Measurements from ENCODE around the gene TNFRSF21.

Gene TNFRSF21

DNA sequence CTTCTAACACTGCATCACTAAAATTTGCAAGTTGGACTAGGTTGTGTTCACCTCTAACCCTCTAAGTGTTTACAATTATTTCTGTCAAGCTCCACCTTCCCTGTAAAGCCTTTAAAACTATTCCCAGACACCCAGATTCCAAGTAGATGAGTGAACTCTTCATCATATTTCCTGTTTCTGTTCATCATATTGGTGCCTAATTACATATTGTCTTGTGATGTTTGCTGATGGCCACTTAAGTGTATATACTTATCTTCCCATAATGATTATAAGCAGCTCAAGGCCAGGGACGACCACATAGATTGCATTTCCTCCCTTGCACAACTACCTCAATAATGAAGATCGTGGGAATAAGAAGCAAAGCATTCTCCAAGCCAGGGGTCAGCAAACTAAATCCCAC lies 16.8 kb downstream of the TNFRSF21 start:
- Histone ChIP-seq H3K4me3 (ENCODE audit: low read depth in 1 of 2, low read length in 2 of 2) (no peak overlapping the region), H3K27me3 (ENCODE audit: control insufficient read depth in 1 of 2, insufficient read depth in 2 of 2, low read length in 2 of 2) (no peaks in the 10 kb centered on the region), H3K9ac (ENCODE audit: low read depth in 1 of 2, low read length in 2 of 2) (no peak overlapping the region), H3K27ac (ENCODE audit: low read depth, low read length) (no peak overlapping the region), H3K36me3 (ENCODE audit: control insufficient read depth in 1 of 2, insufficient read depth in 2 of 2, low read length in 2 of 2) (no peaks in the 10 kb centered on the region), H3K4me1 (ENCODE audit: control insufficient read depth in 1 of 2, insufficient read depth in 2 of 2, low read length in 2 of 2) (no peaks in the 10 kb centered on the region), H3K9me3 (ENCODE audit: control insufficient read depth in 1 of 2, low read length in 2 of 2) (no peaks in the 10 kb centered on the region)

DNA sequence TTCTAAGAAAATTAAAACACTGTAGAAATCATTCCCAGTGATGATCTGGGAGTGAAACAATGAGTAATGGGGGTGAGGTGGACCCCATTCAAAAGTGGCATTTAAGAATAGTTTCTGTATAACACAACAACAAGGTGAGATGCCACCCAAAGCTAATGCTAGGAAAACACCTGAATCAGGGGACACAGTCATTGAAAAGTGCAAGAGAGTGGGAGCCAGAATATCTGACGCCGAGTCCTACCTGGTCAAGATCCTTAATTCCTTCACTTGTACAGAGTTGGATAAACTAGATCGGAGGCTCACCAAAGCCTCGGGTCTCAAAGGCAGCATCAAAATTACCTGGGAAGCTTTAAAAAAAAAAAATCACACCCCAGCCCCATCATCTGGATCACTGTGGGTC lies 17.7 kb downstream of the TNFRSF21 start:
- Histone ChIP-seq H3K27me3 (ENCODE audit: control insufficient read depth in 1 of 2, insufficient read depth in 2 of 2, low read length in 2 of 2) (no peaks in the 10 kb centered on the region), H3K36me3 (ENCODE audit: control insufficient read depth in 1 of 2, insufficient read depth in 2 of 2, low read length in 2 of 2) (no peaks in the 10 kb centered on the region), H3K9me3 (ENCODE audit: control insufficient read depth in 1 of 2, low read length in 2 of 2) (no peaks in the 10 kb centered on the region), H3K4me3 (ENCODE audit: low read depth in 1 of 2, low read length in 2 of 2) (no peak overlapping the region), H3K27ac (ENCODE audit: low read depth, low read length) (no peak overlapping the region), H3K9ac (ENCODE audit: low read depth in 1 of 2, low read length in 2 of 2) (no peak overlapping the region), H3K4me1 (ENCODE audit: control insufficient read depth in 1 of 2, insufficient read depth in 2 of 2, low read length in 2 of 2) (no peaks in the 10 kb centered on the region)

DNA sequence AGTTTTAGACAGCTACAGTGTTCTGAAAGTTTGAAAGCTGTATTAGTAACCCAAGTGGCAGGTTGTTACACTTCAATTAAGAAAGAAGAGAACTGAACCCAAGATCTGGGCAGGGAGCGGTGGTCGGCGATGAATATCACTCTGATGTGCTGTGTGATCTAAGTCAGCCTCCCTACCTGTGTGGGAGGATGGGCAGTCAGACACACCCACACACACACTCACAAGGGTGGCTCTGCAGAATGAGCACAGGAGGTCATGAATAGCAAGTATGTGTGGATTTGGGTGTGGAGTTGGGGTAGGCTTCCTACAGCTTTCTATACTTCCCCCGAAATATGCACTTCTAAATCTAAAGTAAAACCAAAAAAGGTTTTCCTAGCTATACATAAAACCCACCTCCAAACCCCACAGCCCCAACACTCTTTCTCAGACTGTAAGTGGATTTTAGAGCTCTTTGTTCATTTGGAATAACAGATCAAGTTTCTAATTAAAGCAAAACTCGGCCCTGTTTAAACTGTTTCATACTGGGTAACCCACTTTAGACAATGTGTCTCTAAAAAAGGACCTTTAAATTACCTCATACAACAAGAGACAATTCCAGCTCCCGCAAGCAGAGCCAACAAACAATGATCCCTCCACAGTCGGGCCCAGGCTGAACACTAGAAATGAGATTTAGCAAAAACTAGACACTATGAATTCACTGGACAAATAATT lies 19.4 kb downstream of the TNFRSF21 start:
- Histone ChIP-seq H3K27ac (ENCODE audit: low read depth, low read length) (no peak overlapping the region), H3K9me3 (ENCODE audit: control insufficient read depth in 1 of 2, low read length in 2 of 2) (no peaks in the 10 kb centered on the region), H3K9ac (ENCODE audit: low read depth in 1 of 2, low read length in 2 of 2) (no peak overlapping the region), H3K4me3 (ENCODE audit: low read depth in 1 of 2, low read length in 2 of 2) (no peak overlapping the region), H3K4me1 (ENCODE audit: control insufficient read depth in 1 of 2, insufficient read depth in 2 of 2, low read length in 2 of 2) (no peaks in the 10 kb centered on the region), H3K36me3 (ENCODE audit: control insufficient read depth in 1 of 2, insufficient read depth in 2 of 2, low read length in 2 of 2) (peaks cover 4 to 11% of the 10 kb centered on the region in 2 donors), H3K27me3 (ENCODE audit: control insufficient read depth in 1 of 2, insufficient read depth in 2 of 2, low read length in 2 of 2) (no peaks in the 10 kb centered on the region)

DNA sequence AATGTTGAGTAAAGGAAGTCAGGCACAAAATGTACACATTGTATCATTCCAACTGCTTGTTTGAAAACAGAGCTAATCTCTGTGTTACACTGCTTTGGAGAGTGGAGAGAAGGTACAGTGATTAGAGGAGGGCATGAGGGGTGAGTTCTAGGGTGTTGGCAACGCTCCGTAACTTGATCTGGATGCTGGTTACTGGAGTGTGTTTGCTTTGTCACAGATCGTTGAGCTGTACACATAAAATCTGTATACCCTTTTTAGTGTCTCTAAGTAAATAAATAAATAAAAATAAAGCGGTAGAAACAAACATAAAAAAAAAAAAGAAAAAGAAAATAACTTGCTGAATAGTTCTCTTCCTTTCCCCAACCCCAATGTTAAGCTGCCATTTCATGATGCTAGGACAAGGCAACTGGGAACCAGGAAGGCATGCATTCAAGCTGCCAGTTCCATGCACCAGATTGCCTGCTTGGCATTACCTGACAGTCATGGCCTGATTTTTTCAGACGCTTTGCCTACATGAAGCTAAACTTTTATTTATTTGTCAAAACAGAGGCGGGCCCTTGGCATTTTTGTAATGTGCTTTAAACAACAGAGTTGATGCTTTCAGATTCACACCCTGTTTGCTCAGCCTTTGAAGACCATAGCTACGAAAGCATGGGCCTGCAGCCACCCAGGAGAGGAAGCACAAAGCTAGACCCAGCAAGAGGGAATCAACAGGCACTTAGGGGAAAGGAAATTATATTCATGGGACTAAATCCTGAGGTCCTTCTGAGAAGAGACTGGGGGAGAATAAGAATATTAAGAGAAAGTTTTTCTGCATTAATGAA lies 21.2 kb downstream of the TNFRSF21 start:
- no peaks in the 10 kb centered on the region for H3K27me3 ChIP-seq (ENCODE audit: control insufficient read depth in 1 of 2, insufficient read depth in 2 of 2, low read length in 2 of 2)
- no peaks in the 10 kb centered on the region for H3K4me1 ChIP-seq (ENCODE audit: control insufficient read depth in 1 of 2, insufficient read depth in 2 of 2, low read length in 2 of 2)
- H3K4me3 ChIP-seq (ENCODE audit: low read depth in 1 of 2, low read length in 2 of 2): no peak overlapping the region
- no peaks in the 10 kb centered on the region for H3K9me3 ChIP-seq (ENCODE audit: control insufficient read depth in 1 of 2, low read length in 2 of 2)
- H3K36me3 ChIP-seq (ENCODE audit: control insufficient read depth in 1 of 2, insufficient read depth in 2 of 2, low read length in 2 of 2): peaks cover 4 to 14% of the 10 kb centered on the region in 2 donors
- H3K9ac ChIP-seq (ENCODE audit: low read depth in 1 of 2, low read length in 2 of 2): no peak overlapping the region
- no peak overlapping the region for H3K27ac ChIP-seq (ENCODE audit: low read depth, low read length)

DNA sequence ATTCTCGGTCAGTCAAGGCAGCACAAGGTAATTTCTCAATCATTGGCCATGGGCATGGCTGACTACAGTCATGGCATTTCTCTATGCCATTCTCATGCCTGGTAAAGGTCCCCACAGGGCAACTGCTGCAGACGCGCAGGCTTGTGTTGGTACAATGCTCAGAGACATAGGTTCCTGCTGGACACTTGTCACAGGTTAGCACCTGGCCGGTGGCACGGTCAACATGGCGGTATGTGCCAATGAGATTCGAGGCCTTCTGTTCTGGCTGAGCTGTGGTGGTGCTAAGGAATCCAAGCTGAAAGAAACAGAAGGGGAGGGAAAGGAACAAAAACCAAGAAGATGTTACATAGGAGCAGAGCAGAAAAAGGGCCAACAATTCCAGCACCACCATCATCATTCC lies 23.4 kb downstream of the TNFRSF21 start:
- H3K9me3 ChIP-seq (ENCODE audit: control insufficient read depth in 1 of 2, low read length in 2 of 2): no peaks in the 10 kb centered on the region
- H3K36me3 ChIP-seq (ENCODE audit: control insufficient read depth in 1 of 2, insufficient read depth in 2 of 2, low read length in 2 of 2): peaks cover 4 to 14% of the 10 kb centered on the region in 2 donors
- no peak overlapping the region for H3K9ac ChIP-seq (ENCODE audit: low read depth in 1 of 2, low read length in 2 of 2)
- no peak overlapping the region for H3K27ac ChIP-seq (ENCODE audit: low read depth, low read length)
- H3K4me1 ChIP-seq (ENCODE audit: control insufficient read depth in 1 of 2, insufficient read depth in 2 of 2, low read length in 2 of 2): no peaks in the 10 kb centered on the region
- no peaks in the 10 kb centered on the region for H3K27me3 ChIP-seq (ENCODE audit: control insufficient read depth in 1 of 2, insufficient read depth in 2 of 2, low read length in 2 of 2)
- H3K4me3 ChIP-seq (ENCODE audit: low read depth in 1 of 2, low read length in 2 of 2): no peak overlapping the region

DNA sequence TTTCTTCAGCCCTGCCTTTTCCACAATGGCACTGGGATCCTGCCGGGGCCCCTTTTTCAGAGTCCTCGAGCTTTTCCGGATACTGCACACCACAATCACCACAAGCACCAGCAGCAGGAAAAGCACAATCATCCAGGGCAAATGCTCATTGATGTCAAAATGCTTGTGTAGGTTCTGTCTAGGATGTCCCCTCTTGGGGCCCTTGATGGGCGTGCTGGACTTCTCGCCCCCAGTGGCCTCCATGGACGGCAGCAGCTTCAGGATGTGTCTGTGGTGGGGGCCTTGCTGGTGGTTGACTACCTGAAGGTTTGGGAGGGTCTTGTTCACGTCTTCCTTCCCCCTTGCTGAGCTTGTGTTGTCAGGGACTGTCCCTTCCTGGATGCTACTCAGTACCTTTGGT lies 25.7 kb downstream of the TNFRSF21 start:
- peaks cover 4 to 14% of the 10 kb centered on the region in 2 donors for H3K36me3 ChIP-seq (ENCODE audit: control insufficient read depth in 1 of 2, insufficient read depth in 2 of 2, low read length in 2 of 2)
- H3K4me3 ChIP-seq (ENCODE audit: low read depth in 1 of 2, low read length in 2 of 2): no peak overlapping the region
- H3K27ac ChIP-seq (ENCODE audit: low read depth, low read length): no peak overlapping the region
- H3K27me3 ChIP-seq (ENCODE audit: control insufficient read depth in 1 of 2, insufficient read depth in 2 of 2, low read length in 2 of 2): no peaks in the 10 kb centered on the region
- no peak overlapping the region for H3K9ac ChIP-seq (ENCODE audit: low read depth in 1 of 2, low read length in 2 of 2)
- no peaks in the 10 kb centered on the region for H3K9me3 ChIP-seq (ENCODE audit: control insufficient read depth in 1 of 2, low read length in 2 of 2)
- H3K4me1 ChIP-seq (ENCODE audit: control insufficient read depth in 1 of 2, insufficient read depth in 2 of 2, low read length in 2 of 2): peaks cover 0 to under 1% of the 10 kb centered on the region in 2 donors

DNA sequence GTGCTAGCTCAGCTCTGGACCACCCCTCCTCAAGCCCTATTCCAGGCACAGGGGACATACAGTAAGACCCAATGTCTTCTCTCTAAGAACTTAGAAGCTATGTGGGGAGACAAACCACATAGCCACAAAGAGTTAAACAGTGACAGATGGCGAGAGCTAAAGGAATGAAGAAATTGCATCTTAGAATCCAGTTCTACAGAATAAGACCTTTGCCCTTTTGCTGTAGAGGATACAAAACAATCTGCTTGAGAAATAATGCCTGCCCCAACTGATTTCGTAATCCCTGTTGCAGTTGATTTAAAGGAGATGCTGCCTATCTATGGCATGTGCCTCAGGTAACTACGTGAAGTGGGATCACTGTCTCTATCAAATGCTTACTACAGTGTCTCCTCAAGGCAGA lies 31.2 kb downstream of the TNFRSF21 start:
- Histone ChIP-seq H3K9ac (ENCODE audit: low read depth in 1 of 2, low read length in 2 of 2) (no peak overlapping the region), H3K4me1 (ENCODE audit: control insufficient read depth in 1 of 2, insufficient read depth in 2 of 2, low read length in 2 of 2) (peaks cover 4 to 6% of the 10 kb centered on the region in 2 donors), H3K9me3 (ENCODE audit: control insufficient read depth in 1 of 2, low read length in 2 of 2) (no peaks in the 10 kb centered on the region), H3K27me3 (ENCODE audit: control insufficient read depth in 1 of 2, insufficient read depth in 2 of 2, low read length in 2 of 2) (no peaks in the 10 kb centered on the region), H3K36me3 (ENCODE audit: control insufficient read depth in 1 of 2, insufficient read depth in 2 of 2, low read length in 2 of 2) (peaks cover 0 to 3% of the 10 kb centered on the region in 2 donors), H3K27ac (ENCODE audit: low read depth, low read length) (no peak overlapping the region), H3K4me3 (ENCODE audit: low read depth in 1 of 2, low read length in 2 of 2) (no peak overlapping the region)

DNA sequence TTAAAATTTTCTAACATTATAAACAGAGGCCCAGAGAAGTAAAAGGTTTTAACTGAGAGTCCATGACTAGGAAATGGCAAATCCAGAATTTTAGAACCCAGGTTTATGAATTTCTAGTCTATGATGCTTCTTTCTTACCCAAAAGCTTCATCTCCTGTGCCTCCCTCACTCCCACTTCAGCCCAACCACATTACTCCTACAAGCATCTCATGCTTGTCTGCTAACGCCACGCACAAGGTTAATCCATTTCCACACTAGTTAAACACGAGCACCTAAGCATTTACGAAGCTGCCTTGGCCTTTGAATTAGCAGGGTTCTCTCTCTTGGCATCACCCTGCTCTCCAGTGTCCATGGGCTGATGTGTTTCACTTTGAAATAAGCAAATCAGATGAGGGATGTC lies 32.0 kb downstream of the TNFRSF21 start:
- H3K27ac ChIP-seq (ENCODE audit: low read depth, low read length): no peak overlapping the region

DNA sequence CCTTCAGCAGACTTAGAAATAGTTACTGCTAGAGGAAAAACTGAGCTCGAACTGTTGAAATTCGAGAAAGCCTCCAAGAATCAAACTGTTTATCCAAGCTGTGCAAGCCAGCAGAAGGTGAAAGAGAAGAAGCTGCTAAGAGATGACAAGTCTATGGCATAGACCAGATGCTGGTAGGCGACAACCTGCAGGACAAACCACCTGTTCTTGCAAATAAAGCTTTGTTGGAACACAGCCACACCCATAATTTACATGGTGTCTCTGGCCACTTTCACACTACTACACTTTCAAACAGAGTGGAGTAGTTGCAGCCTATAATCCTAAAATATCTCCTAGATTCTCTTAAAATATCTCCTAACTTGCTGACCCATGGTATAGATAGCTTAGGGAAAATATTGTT lies 33.3 kb downstream of the TNFRSF21 start:
- H3K27ac ChIP-seq (ENCODE audit: low read depth, low read length): no peak overlapping the region

More for the DNA sequence above, 32.0 kb downstream of the TNFRSF21 start:
- Histone ChIP-seq H3K36me3 (ENCODE audit: control insufficient read depth in 1 of 2, insufficient read depth in 2 of 2, low read length in 2 of 2) (peaks cover 0 to 3% of the 10 kb centered on the region in 2 donors), H3K4me1 (ENCODE audit: control insufficient read depth in 1 of 2, insufficient read depth in 2 of 2, low read length in 2 of 2) (peaks cover 4 to 6% of the 10 kb centered on the region in 2 donors), H3K9me3 (ENCODE audit: control insufficient read depth in 1 of 2, low read length in 2 of 2) (no peaks in the 10 kb centered on the region), H3K4me3 (ENCODE audit: low read depth in 1 of 2, low read length in 2 of 2) (no peak overlapping the region), H3K27me3 (ENCODE audit: control insufficient read depth in 1 of 2, insufficient read depth in 2 of 2, low read length in 2 of 2) (no peaks in the 10 kb centered on the region), H3K9ac (ENCODE audit: low read depth in 1 of 2, low read length in 2 of 2) (no peak overlapping the region)

DNA sequence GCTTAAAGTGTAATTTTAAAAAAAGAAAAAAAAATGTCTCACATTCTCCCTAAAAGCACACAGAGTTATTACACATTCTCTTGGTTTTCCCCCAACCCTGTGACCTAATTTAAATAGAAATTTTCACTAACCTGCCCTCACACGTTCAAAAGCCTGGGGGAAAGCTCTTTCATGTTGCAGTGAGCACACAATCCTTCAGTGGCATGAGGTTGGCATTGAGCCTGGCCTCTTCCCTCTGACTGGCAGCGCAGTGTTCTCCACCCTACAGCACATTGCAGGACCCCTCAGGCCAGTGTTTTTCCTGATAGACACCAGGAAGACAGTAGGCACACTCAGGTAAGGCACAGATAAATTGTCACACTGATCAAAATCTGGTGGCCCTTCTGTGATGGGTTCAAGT lies 34.1 kb downstream of the TNFRSF21 start:
- Histone ChIP-seq H3K4me3 (ENCODE audit: low read depth in 1 of 2, low read length in 2 of 2) (no peak overlapping the region), H3K27me3 (ENCODE audit: control insufficient read depth in 1 of 2, insufficient read depth in 2 of 2, low read length in 2 of 2) (no peaks in the 10 kb centered on the region), H3K27ac (ENCODE audit: low read depth, low read length) (no peak overlapping the region), H3K36me3 (ENCODE audit: control insufficient read depth in 1 of 2, insufficient read depth in 2 of 2, low read length in 2 of 2) (peaks cover 0 to 3% of the 10 kb centered on the region in 2 donors), H3K4me1 (ENCODE audit: control insufficient read depth in 1 of 2, insufficient read depth in 2 of 2, low read length in 2 of 2) (peaks cover 4 to 6% of the 10 kb centered on the region in 2 donors), H3K9ac (ENCODE audit: low read depth in 1 of 2, low read length in 2 of 2) (no peak overlapping the region), H3K9me3 (ENCODE audit: control insufficient read depth in 1 of 2, low read length in 2 of 2) (no peaks in the 10 kb centered on the region)

More for the DNA sequence above, 33.3 kb downstream of the TNFRSF21 start:
- H3K4me1 ChIP-seq (ENCODE audit: control insufficient read depth in 1 of 2, insufficient read depth in 2 of 2, low read length in 2 of 2): peaks cover 4 to 6% of the 10 kb centered on the region in 2 donors
- H3K9me3 ChIP-seq (ENCODE audit: control insufficient read depth in 1 of 2, low read length in 2 of 2): no peaks in the 10 kb centered on the region
- no peak overlapping the region for H3K9ac ChIP-seq (ENCODE audit: low read depth in 1 of 2, low read length in 2 of 2)
- no peak overlapping the region for H3K4me3 ChIP-seq (ENCODE audit: low read depth in 1 of 2, low read length in 2 of 2)
- H3K36me3 ChIP-seq (ENCODE audit: control insufficient read depth in 1 of 2, insufficient read depth in 2 of 2, low read length in 2 of 2): peaks cover 0 to 3% of the 10 kb centered on the region in 2 donors
- H3K27me3 ChIP-seq (ENCODE audit: control insufficient read depth in 1 of 2, insufficient read depth in 2 of 2, low read length in 2 of 2): no peaks in the 10 kb centered on the region
